C4-2B (cell line): ENCODE data around the gene DLGAP1.

ENCODE experiments used
- ZFX ChIP-seq: fragments of 450-650 bp; IDR thresholded peaks from 2 replicates; pipeline ENCODE4 v1.6.1; 2017
- TF ChIP-seq, protein P1 (sequence below): fragments of 450-650 bp; conservative IDR thresholded peaks from 2 replicates; pipeline ENCODE4 v1.5.1; 2017; ENCODE audit warnings: mild to moderate bottlenecking

DNA sequence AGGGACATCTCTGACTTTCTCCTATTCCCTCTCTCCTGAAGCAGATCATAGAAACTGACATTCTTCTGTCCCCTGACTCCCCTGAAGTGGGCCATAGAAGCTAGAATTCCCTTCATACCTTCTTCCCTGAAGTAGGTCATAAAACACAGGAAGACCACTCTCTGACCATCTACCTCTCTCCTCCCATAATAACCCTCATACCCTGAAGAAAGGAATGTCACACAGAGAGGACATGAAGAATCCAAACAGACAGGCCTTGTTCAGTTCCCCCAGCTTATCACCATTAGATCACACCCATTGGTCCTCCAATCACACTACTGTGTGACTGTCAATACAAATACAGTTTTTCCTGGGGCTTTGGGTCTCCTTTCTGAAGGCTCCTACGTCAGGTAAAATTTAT, 347.1 kb downstream of the DLGAP1 start:
- TF ChIP-seq, protein P1, sequence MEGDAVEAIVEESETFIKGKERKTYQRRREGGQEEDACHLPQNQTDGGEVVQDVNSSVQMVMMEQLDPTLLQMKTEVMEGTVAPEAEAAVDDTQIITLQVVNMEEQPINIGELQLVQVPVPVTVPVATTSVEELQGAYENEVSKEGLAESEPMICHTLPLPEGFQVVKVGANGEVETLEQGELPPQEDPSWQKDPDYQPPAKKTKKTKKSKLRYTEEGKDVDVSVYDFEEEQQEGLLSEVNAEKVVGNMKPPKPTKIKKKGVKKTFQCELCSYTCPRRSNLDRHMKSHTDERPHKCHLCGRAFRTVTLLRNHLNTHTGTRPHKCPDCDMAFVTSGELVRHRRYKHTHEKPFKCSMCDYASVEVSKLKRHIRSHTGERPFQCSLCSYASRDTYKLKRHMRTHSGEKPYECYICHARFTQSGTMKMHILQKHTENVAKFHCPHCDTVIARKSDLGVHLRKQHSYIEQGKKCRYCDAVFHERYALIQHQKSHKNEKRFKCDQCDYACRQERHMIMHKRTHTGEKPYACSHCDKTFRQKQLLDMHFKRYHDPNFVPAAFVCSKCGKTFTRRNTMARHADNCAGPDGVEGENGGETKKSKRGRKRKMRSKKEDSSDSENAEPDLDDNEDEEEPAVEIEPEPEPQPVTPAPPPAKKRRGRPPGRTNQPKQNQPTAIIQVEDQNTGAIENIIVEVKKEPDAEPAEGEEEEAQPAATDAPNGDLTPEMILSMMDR: no peak
- TF ChIP-seq ZFX: no peak
